Naive B cell (primary cell): ENCODE data around the gene BRF1. TPM values are rescaled to one million over a fixed set of nuclear protein-coding genes. Genes with fewer than 3 reads are reported as not detected.
A peak's percentile ranks its signal among the peaks of the same experiment; 100 is the strongest.

Source experiments
- ATAC-seq, 2 donors: fragments of 150-1000 bp; cut with Tn5 transposase; 2 replicates each; pipeline ENCODE4 v1.10.0; 2021; ENCODE audit warnings: low read depth in 2 of 2, mild to moderate bottlenecking in 2 of 2, moderate library complexity in 2 of 2
- DNase-seq: peaks from one replicate; pipeline ENCODE4 v3.0.0; 2022
- H3K27ac Mint-ChIP-seq, 6 donors: one replicate each; pipeline ENCODE4 v1.8.0; 2020 to 2022; ENCODE audit warnings: mild to moderate bottlenecking in 6 of 6, mixed read lengths in 6 of 6, moderate library complexity in 5 of 6, inconsistent platforms in 2 of 6
- H3K27me3 Mint-ChIP-seq, 3 donors: one replicate each; pipeline ENCODE4 v1.8.0; 2021 to 2022; ENCODE audit warnings: mixed read lengths in 3 of 3, mild to moderate bottlenecking in 1 of 3
- H3K36me3 Mint-ChIP-seq, 2 donors: one replicate each; pipeline ENCODE4 v1.8.0; 2020 to 2022; ENCODE audit warnings: mixed read lengths in 2 of 2, inconsistent platforms in 1 of 2, mild to moderate bottlenecking in 1 of 2
- H3K4me1 Mint-ChIP-seq, 3 donors: one replicate each; pipeline ENCODE4 v1.8.0; 2020 to 2022; ENCODE audit warnings: mixed read lengths in 3 of 3, inconsistent platforms in 1 of 3, mild to moderate bottlenecking in 1 of 3, moderate library complexity in 1 of 3
- H3K4me3 Mint-ChIP-seq, 8 donors: one replicate each; pipeline ENCODE4 v1.8.0; 2020 to 2022; ENCODE audit warnings: mild to moderate bottlenecking in 8 of 8, mixed read lengths in 8 of 8, moderate library complexity in 8 of 8, inconsistent platforms in 2 of 8
- H3K9me3 Mint-ChIP-seq, 7 donors: one replicate each; pipeline ENCODE4 v1.8.0; 2020 to 2022; ENCODE audit warnings: mixed read lengths in 7 of 7, mild to moderate bottlenecking in 5 of 7, inconsistent platforms in 2 of 7, moderate library complexity in 1 of 7
- polyA plus RNA-seq, 6 donors: library from polyadenylated mRNA; unstranded; fragments of 300-500 nt; fragmentation: Illumina TruSeq; gene quantifications; one replicate each; pipeline ENCODE4 v1.2.3, GENCODE V29; 2021; ENCODE audit warnings: low read depth in 6 of 6

Gene BRF1
- polyA plus RNA-seq, 6 donors from 2014 or later, result 3.1 to 8.9 (median 6.0) TPM

GRCh38 chr14:105269405-105269804 lies 31.4 kb downstream of the BRF1 start:
- Mint-ChIP-seq H3K4me1 (peaks cover 17 to 31% (median 26%) of the 10 kb centered on the region in 3 donors), H3K4me3 (no peak overlapping the region), H3K27ac (peak overlapping the region in 2 of 6 donors; percentile 10 to 28), H3K9me3 (no peaks in the 10 kb centered on the region), H3K27me3 (no peaks in the 10 kb centered on the region), H3K36me3 (peaks cover 0 to 9% of the 10 kb centered on the region in 2 donors)
- no peak for DNase-seq
- no peak for ATAC-seq

GRCh38 chr14:105268736-105269354 lies 32.0 kb downstream of the BRF1 start:
- H3K9me3 Mint-ChIP-seq, result no peaks in the 10 kb centered on the region
- DNase-seq (no peak), ATAC-seq (no peak)
- H3K27ac Mint-ChIP-seq, result peak overlapping the region in 3 of 6 donors; percentile 28 to 88 (median 54)
- peaks cover 16 to 26% (median 25%) of the 10 kb centered on the region in 3 donors for H3K4me1 Mint-ChIP-seq
- no peaks in the 10 kb centered on the region for H3K27me3 Mint-ChIP-seq
- H3K4me3 Mint-ChIP-seq, result no peak overlapping the region
- H3K36me3 Mint-ChIP-seq, result peaks cover 0 to 9% of the 10 kb centered on the region in 2 donors

GRCh38 chr14:105267820-105268548 lies 32.8 kb downstream of the BRF1 start:
- Mint-ChIP-seq H3K9me3 (no peaks in the 10 kb centered on the region), H3K4me1 (peaks cover 20 to 31% (median 28%) of the 10 kb centered on the region in 3 donors), H3K27ac (peak overlapping the region in 1 of 6 donors; percentile 51), H3K36me3 (peaks cover 0 to 9% of the 10 kb centered on the region in 2 donors), H3K27me3 (no peaks in the 10 kb centered on the region), H3K4me3 (no peak overlapping the region)
- no peak for DNase-seq
- ATAC-seq, result no peak

DNA sequence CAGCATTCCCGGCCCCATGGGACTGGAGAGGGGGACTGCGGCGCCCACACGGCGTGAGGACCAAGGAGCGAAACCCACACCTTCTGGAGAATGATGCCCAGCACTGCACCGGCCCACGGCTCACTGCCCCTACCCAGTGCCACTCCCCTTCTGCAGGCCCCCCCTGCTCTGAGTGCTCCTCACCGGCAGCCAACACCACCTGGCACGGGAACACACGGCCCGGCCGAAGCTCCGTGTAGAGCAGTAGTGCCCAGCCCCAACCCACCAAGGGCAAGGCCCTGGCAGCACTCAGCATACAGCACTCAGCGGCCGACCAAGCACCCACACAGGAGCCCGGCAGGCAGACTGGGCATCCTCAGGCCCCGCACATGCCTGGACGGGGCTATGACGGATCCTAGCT lies 39.0 kb downstream of the BRF1 start:
- Mint-ChIP-seq H3K27me3 (no peaks in the 10 kb centered on the region), H3K4me1 (peaks cover 13 to 28% (median 15%) of the 10 kb centered on the region in 3 donors), H3K9me3 (no peaks in the 10 kb centered on the region), H3K27ac (no peak overlapping the region), H3K4me3 (no peak overlapping the region), H3K36me3 (no peaks in the 10 kb centered on the region)
- DNase-seq (no peak), ATAC-seq (no peak)

DNA sequence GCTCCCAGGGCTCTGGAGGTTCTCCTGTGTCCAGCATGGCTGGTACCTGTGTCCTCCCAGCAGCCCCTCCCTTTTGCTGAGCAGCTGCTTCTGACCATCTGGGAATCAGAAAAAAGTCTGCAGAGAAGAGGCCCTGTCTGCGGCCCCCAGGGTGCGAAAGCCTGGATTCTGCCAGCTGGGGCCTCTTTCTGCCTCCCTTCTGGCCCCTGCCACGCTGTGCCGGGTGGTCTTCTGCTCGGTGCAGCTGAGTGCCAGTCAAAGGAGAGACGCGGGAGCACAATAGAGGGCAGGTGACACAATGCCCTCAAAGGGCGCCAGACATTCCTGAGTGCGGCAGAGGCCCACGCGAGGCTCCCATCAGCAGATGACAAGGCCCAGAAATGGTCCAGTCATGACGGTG lies 39.8 kb downstream of the BRF1 start:
- ATAC-seq (no peak), DNase-seq (no peak)
- no peaks in the 10 kb centered on the region for H3K36me3 Mint-ChIP-seq
- peak overlapping the region in 1 of 6 donors; percentile 81 for H3K27ac Mint-ChIP-seq
- peaks cover 8 to 28% (median 11%) of the 10 kb centered on the region in 3 donors for H3K4me1 Mint-ChIP-seq
- H3K27me3 Mint-ChIP-seq, result no peaks in the 10 kb centered on the region
- no peak overlapping the region for H3K4me3 Mint-ChIP-seq
- H3K9me3 Mint-ChIP-seq, result no peaks in the 10 kb centered on the region

DNA sequence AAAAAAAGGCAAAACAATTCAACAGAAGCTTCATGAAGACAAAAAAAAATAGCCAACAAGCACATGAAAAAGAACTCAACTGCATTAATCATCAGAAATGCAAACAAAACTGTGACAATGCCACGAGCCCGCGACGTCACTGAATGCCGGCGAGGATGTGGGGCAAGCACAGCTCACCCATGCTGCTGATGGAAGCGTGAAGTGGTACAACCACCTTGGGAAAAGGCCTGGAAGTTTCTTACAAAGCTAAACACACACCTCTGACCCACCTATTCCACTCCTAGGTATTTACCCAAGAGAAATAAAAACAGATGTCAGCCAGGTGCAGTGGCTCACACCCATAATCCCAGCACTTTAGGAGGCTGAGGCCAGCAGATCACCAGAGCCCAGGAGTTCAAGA lies 42.0 kb downstream of the BRF1 start:
- H3K4me3 Mint-ChIP-seq, result no peak overlapping the region
- DNase-seq (no peak), ATAC-seq (no peak)
- no peaks in the 10 kb centered on the region for H3K9me3 Mint-ChIP-seq
- peaks cover 0 to 1% of the 10 kb centered on the region in 2 donors for H3K36me3 Mint-ChIP-seq
- H3K27ac Mint-ChIP-seq, result peak overlapping the region in 1 of 6 donors; percentile 11
- no peaks in the 10 kb centered on the region for H3K27me3 Mint-ChIP-seq
- peaks cover 8 to 40% (median 17%) of the 10 kb centered on the region in 3 donors for H3K4me1 Mint-ChIP-seq

DNA sequence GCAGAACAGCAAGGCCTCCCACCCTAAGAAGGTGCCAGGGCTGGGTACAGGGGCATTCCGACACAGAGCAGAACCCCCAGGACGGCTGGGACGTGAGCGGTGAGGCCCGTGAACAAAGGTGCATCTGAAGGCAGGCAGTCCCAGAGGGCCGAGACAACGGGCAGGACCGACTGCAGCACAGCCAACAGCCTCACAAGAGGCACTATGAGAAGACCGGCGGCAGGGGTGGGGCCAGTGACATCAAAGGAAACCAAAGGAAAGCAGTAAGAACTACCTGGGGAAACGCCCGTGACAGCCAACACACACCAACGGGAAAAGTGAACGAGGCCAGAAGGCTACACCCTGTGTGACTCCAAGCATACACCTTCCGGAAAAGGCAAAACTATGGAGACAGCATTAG lies 43.3 kb downstream of the BRF1 start:
- ATAC-seq, result no peak
- H3K4me3 Mint-ChIP-seq, result peak overlapping the region in 2 of 8 donors; percentile 12
- no peaks in the 10 kb centered on the region for H3K9me3 Mint-ChIP-seq
- no peak for DNase-seq
- H3K36me3 Mint-ChIP-seq, result peaks cover 0 to 5% of the 10 kb centered on the region in 2 donors
- peak overlapping the region in 4 of 6 donors; percentile 33 to 78 (median 70) for H3K27ac Mint-ChIP-seq
- peaks cover 3 to 28% (median 11%) of the 10 kb centered on the region in 3 donors for H3K4me1 Mint-ChIP-seq
- H3K27me3 Mint-ChIP-seq, result no peaks in the 10 kb centered on the region

GRCh38 chr14:105256292-105256960 lies 44.4 kb downstream of the BRF1 start:
- Mint-ChIP-seq H3K9me3 (no peaks in the 10 kb centered on the region), H3K4me1 (peaks cover 3 to 34% (median 15%) of the 10 kb centered on the region in 3 donors), H3K27ac (peak overlapping the region in 2 of 6 donors; percentile 5 to 70), H3K36me3 (peaks cover 0 to 5% of the 10 kb centered on the region in 2 donors), H3K27me3 (no peaks in the 10 kb centered on the region), H3K4me3 (no peak overlapping the region)
- ATAC-seq, result no peak
- no peak for DNase-seq

- H3K4me1 Mint-ChIP-seq, result peaks cover 9 to 41% (median 22%) of the 10 kb centered on the region in 3 donors
- no peak overlapping the region for H3K27ac Mint-ChIP-seq
- DNase-seq (no peak), ATAC-seq (no peak)
- peaks cover 0 to 5% of the 10 kb centered on the region in 2 donors for H3K36me3 Mint-ChIP-seq
- H3K9me3 Mint-ChIP-seq, result no peaks in the 10 kb centered on the region
- H3K27me3 Mint-ChIP-seq, result no peaks in the 10 kb centered on the region
- H3K4me3 Mint-ChIP-seq, result no peak overlapping the region
Measured at GRCh38 chr14:105255021-105255507, 45.7 kb downstream of the BRF1 start.

- peaks cover 14 to 32% (median 25%) of the 10 kb centered on the region in 3 donors for H3K4me1 Mint-ChIP-seq
- DNase-seq, result no peak
- H3K27ac Mint-ChIP-seq, result no peak overlapping the region
- H3K9me3 Mint-ChIP-seq, result no peaks in the 10 kb centered on the region
- peaks cover 0 to 5% of the 10 kb centered on the region in 2 donors for H3K36me3 Mint-ChIP-seq
- H3K4me3 Mint-ChIP-seq, result no peak overlapping the region
- no peak for ATAC-seq
- H3K27me3 Mint-ChIP-seq, result no peaks in the 10 kb centered on the region
Measured at GRCh38 chr14:105253329-105253682, 47.5 kb downstream of the BRF1 start.

- Mint-ChIP-seq H3K27me3 (no peaks in the 10 kb centered on the region), H3K36me3 (peaks cover 0 to 5% of the 10 kb centered on the region in 2 donors), H3K4me1 (peaks cover 14 to 29% (median 28%) of the 10 kb centered on the region in 3 donors), H3K4me3 (no peak overlapping the region), H3K27ac (peak overlapping the region in 2 of 6 donors; percentile 67 to 85), H3K9me3 (no peaks in the 10 kb centered on the region)
- ATAC-seq (no peak), DNase-seq (no peak)
Measured at GRCh38 chr14:105252552-105253328, 48.1 kb downstream of the BRF1 start.

DNA sequence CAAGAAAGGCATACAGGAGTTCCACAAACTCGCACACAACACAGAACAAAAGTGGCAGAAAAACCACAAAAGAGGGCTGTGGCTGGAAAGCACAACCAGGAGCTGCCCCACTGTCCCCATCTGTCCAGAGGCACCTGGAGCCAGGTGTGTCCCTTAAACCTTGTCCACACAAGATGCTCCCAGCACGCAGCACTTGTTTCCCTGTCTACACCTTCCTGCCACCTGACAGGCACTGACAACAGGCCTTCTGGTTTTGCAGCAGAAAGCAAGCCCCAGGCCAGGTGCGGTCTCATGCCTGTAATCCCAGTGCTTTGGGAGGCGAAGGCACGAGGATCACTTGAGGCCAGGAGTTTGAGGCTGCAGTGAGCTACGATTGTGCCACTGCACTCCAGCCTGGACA lies 48.9 kb downstream of the BRF1 start:
- H3K36me3 Mint-ChIP-seq, result peaks cover 0 to 5% of the 10 kb centered on the region in 2 donors
- peak overlapping the region in 1 of 8 donors; percentile 80 for H3K4me3 Mint-ChIP-seq
- ATAC-seq, result no peak
- peaks cover 16 to 33% (median 31%) of the 10 kb centered on the region in 3 donors for H3K4me1 Mint-ChIP-seq
- no peaks in the 10 kb centered on the region for H3K27me3 Mint-ChIP-seq
- H3K27ac Mint-ChIP-seq, result peak overlapping the region in 2 of 6 donors; percentile 53 to 57
- DNase-seq, result no peak
- H3K9me3 Mint-ChIP-seq, result no peaks in the 10 kb centered on the region

GRCh38 chr14:105250986-105251385 lies 49.8 kb downstream of the BRF1 start:
- Mint-ChIP-seq H3K27me3 (no peaks in the 10 kb centered on the region), H3K27ac (peak overlapping the region in 4 of 6 donors; percentile 63 to 88 (median 70)), H3K9me3 (no peaks in the 10 kb centered on the region), H3K4me3 (peak overlapping the region in 5 of 8 donors; percentile 45 to 80 (median 73)), H3K4me1 (peaks cover 17 to 36% (median 36%) of the 10 kb centered on the region in 3 donors), H3K36me3 (peaks cover 0 to 5% of the 10 kb centered on the region in 2 donors)
- DNase-seq (no peak), ATAC-seq (no peak)
